T47D (cell line): ENCODE data around the gene CUL4A.

ENCODE experiments used
- DNase-seq, 2 experiments: peaks; one replicate each; pipeline versions ENCODE4 v3.0.0 to v3.0.0-alpha.2; 2011 to 2012; ENCODE audit warnings: low read depth in 1 of 2, low spot score in 1 of 2
- JUND ChIP-seq: IDR thresholded peaks from 2 replicates; pipeline ENCODE4 v1.6.1; 2012; ENCODE audit warnings: low read depth
- in situ Hi-C: cut with HindIII; loops from 2 replicates; pipeline ENCODE4 v1.10.0; 2016; ENCODE audit warnings: low sequenced_read_pairs, low pct_unique_long_range_greater_than_20kb

CUL4A gene

DNA sequence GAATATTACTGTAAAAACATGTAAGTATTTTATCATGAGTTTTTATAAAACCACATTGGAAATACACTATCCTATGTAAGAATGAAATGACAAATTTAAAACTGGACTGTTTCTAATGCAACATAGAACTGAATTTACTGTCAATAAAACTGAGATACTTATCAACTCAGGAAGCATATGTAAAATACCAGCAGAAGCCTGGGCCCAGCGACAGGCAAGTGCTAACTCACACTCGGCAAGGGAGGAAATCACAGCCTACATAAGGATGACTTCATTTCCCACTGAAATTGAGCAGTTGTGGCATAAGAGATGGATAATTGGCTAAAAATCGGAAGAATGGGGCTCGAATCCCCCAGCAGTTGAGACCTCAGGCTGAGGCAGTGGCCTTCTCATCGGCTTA is 38.9 kb upstream of the CUL4A start:
- in situ Hi-C loops, result no loop called here
- no peak for TF ChIP-seq JUND

DNA sequence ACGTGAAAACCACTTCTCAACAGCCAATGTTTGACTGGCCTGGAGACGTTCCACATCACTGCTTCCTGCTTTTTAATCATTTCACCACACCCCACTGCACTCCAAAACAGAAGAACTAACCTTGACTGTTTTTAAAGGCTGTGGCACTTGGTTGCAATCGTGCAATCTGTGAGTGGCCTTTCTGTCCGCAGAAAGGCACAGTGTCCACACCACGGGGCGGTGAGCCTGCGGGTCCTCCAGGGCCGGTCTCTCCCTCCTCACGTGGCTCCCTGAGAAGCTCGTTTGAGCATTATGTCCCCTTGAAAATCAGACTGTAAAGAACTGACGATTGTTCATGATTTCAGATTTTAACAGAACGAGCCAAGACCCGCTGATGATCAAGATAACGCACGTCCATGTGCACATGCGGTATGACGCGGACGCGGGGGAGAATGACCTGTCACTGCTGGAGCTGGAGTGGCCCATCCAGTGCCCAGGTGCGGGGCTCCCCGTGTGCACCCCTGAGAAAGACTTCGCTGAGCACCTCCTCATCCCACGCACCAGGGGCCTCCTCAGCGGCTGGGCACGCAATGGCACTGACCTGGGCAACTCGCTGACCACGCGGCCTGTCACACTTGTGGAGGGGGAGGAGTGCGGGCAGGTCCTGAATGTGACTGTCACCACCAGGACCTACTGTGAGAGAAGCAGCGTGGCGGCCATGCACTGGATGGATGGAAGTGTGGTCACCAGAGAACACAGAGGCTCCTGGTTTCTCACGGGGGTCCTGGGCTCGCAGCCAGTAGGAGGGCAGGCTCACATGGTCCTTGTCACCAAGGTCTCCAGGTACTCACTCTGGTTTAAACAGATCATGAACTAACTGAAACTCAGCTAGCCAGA is 37.9 kb upstream of the CUL4A start:
- in situ Hi-C loops, result no loop called here
- TF ChIP-seq JUND, result no peak
- no peak for DNase-seq

More for the DNA sequence above, 38.9 kb upstream of the CUL4A start:
- DNase-seq, result peak; percentile 42 to 56

DNA sequence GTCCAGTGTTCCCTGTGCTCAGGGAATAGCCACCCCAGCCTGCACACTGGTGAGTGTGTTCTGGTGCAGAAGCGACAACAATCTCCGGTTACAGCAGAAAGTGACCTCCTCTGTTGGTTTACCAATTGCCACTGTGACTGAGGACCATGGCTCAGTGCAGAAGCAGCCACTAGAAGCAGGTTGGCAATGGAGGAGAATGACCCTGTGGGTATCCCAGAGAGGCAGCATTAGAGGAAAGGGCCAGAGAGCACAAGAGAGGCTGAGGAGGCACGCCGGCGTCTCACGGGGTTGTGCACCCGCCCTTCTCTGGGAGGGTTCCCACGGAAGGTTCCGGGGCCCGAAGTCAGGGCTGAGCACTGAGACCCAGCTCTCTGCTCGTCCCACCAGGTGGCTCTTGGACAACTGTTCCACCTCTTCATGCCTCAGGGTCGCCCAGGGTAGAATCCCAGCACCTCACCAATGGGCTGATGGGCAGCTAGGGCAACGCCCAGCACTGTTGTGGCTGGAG is 36.9 kb upstream of the CUL4A start:
- TF ChIP-seq JUND, result no peak
- in situ Hi-C loops, result no loop called here
- no peak for DNase-seq

DNA sequence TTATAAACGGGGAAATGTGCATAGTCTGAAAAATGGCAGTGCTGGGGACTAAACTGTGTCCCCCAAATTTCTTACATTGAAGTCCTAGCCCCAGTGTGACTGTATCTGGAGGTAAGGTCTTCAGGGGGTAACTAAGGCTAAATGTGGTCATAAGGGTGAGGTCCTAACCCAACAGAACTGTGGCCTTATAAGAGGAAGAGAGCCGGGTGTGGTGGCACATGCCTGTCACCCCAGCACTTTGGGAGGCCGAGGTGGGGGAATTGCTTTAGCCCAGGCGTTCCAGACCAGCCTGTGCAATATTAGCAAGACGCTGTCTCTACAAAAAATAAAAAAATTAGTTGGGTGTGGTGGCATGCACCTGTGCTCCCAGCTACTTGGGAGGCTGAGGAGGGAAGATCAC is 33.1 kb upstream of the CUL4A start:
- no peak for DNase-seq
- no peak for TF ChIP-seq JUND
- in situ Hi-C loops, result no loop called here

DNA sequence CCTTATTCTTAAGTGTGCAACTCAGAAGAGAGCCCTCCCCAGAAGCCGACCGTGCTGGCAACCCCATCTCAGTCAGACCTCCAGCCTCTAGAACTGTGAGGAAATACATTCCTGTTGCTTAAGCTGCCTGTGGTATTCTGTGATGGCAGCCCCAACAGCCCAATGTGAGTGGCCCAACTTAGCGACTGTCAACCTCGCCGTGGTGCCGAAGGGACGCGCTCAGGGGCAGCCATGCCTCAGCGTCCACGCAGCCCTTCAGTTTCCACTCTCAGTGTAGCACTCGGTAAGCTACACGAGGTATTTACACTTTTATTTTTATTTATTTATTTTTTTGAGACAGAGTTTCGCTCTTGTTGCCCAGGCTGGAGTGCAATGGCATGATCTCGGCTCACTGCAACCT is 32.6 kb upstream of the CUL4A start:
- no peak for DNase-seq
- in situ Hi-C loops, result no loop called here
- TF ChIP-seq JUND, result no peak

DNA sequence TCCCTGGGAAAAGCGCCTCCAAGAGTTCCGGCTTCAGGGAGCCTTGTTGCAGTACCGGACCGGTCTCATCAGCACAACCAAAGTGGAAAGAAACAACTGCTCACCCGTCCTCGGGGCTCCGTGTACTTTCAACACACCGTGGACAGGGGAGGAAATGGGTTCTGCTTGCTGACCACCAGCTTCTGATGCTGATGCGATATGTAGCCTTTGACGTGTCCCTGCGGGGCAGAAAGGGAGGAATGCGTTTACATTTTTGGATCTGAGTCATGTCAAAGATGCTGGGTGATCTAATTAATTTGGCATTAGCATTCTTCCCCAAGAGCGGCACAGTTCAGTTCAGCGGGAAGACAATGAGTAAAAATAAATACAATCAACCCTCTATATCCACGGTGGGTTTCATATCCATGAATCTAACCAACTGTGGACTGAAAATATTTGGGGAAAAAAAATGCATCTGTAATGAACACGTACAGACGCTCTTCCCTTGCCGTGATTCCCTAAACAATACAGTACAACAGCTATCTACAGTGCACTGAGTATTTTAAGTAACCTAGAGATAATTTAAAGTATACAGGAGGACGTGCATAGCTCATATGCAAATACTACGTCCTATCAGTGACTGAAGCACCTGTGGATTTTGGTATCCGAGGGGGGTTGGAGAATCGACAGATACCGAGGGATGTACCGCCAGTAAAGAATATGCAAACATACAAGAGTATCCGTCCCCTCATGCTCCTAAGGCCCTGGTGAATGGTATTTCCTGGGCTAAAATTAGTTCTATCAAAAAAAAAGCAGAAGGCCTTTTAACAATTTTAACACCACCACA is 31.1 kb upstream of the CUL4A start:
- in situ Hi-C loops, result no loop called here
- no peak for TF ChIP-seq JUND
- DNase-seq, result no peak

DNA sequence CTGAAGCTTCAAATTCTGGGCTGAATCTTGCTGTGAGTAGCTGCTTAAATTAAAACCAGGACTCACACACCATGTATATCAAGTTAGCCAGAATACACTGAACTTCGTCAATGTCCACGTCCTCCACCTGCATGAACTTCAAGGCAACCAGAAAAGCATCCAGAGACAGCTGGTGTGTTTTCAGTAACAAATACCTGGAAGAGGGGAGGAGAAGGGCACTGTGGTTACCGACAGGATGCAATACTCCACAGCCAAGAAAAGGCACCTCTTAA is 30.6 kb upstream of the CUL4A start:
- no peak for TF ChIP-seq JUND
- DNase-seq, result no peak
- in situ Hi-C loops, result no loop called here

DNA sequence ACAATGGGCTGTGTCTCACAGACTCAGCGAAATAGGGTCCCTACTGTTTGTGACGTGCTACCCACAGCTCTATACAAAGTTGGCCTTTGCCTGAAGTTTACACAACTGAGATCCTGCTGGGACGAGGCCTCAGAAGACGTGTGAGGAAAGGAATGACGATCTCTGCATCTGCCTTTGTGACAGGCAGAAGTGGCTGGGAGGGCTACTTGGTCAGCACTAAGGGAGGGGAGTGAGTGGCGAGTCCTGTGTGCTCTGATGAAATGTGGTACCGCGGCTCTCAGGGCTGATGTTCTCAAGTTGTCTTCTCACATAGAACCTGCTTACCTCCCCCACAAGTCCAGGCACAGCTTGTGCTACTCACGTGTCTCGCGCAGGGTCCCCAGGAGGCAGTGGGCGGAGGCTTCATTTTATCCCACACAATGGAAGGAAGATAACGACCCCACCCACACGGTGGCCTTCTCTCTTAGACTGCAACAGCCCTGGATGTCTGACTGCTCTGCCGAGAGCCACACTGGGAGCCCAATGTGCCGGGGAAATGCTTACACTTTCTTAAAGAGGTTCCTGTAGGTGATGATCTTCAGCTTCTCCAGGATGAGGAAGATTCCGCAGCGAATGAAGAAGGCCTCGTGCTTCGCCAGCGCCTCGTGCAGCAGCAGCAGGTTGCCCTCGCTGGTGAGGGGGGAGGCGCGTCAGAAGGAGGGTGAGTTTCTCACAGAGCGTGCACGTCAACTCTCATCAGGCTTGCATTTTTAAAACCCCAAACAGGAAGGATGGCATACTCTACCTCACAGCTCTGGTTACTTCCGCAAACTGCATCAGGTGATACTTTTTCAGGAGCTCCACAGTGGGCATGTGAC is 29.8 kb upstream of the CUL4A start:
- DNase-seq, result no peak
- in situ Hi-C loops, result no loop called here
- no peak for TF ChIP-seq JUND

DNA sequence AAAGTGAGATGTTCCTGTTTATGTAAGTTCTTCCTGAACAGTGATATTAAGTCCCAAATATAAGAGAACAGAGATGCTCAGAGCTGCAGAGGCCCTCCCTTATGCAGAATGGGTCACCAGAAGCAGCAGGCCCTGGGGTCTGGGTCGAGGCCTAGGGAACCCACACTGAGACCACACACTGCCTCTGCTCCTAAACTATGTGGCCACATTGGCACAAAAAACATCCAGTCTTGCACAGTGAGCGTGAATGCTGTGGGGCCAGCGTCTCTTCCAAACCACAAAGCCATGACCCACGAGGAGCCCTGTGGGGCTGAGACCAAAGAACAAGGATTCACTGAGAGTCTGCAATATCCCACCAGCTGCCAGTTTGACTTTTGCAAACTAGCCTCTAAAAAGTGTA is 27.4 kb upstream of the CUL4A start:
- TF ChIP-seq JUND, result no peak
- in situ Hi-C loops, result no loop called here
- no peak for DNase-seq

DNA sequence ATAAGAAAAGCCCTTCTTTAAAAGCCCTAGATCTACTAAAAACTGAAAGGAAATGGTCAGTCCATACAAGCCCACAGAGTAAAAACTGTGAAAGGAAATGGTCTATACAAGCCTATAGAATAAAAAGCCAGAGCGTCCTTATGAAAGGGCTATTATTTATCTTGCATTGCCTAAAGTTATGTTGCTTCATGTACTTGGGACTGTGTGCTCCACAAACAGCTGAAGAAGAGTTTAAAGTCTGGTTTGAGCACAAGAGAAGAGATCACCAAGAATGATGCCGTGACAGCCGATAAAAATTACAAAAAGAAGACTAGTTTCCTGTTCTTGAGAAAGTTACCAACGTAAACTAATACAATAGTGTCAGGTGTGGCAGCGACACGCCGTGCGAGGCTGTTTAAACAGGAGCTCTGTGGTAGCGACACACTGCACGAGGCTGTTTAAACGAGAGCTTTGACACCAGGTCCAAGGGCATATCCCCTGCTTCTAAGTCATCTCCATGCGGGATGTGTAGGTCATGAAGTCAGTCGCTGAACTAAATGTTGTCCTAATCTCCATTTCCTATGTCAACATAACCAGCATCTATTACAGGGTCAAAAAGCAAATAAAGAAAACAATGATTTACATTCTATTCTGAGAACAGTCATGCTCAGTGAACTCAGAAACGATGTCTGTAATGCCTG is 25.8 kb upstream of the CUL4A start:
- in situ Hi-C loops, result no loop called here
- TF ChIP-seq JUND, result no peak
- no peak for DNase-seq

DNA sequence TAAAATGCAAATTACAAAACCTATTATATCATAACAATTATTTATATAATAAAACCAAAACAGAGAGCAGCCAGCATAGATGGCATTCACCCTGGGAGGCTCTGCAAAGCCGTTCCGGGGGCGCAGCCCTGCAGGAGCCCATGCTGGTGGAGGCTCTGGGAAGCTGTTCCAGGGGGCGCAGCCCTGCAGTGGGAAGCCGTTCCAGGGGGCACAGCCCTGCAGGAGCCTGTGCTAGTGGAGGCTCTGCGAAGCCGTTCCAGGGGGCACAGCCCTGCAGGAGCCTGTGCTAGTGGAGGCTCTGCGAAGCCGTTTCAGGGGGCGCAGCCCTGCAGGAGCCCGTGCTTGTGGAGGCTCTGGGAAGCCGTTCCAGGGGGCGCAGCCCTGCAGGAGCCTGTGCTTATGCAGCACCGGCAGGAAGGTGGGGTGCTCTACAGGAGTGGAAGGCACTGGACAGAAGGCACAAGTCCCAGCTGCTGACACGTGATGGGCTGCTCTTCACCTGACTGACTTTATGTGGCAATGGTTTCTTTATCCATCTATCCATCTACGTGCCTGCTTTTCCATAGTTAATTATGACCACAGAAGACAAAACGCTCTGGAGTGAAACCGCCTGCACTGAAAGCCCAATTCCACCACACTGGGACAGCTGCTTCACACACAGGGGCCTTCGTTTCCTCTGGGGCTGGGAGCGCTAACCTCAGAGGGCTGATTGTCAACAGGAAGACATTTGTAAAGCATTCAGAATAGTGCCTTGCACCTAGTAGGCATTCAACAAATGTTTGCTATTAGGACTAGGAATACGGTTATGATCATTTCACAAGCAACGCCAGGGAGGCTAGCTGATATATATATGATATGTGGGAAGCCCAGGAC is 24.6 kb upstream of the CUL4A start:
- DNase-seq, result no peak
- TF ChIP-seq JUND, result no peak
- in situ Hi-C loops, result no loop called here
